Measurements from ENCODE around the gene PSMD14.
"Not testable (repeated sequence)": the region's sequence is repeated elsewhere in the genome, so short reads cannot be mapped to it uniquely, and the experiment has no call there.

The PSMD14 gene

DNA sequence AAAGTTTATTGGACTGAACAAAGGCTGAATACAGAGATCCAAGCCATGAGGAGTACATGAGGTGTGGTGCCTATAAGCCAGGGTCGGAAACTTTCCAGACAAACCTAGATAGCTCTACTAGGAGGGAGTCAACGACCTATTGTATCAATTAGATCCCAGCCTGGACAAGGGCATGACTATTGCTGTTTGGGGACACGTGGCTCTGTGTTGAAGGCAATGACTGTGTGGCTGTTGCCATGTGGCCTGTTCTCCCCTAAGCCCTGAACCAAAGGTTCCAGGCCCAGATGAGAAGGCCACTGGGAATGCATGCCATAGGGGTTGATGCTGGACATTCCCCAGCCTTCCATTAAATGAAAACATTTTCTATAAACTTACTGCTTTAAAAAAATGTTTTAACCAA is 31.3 kb downstream of the PSMD14 start:
- DNase-seq = not testable (repeated sequence)

DNA sequence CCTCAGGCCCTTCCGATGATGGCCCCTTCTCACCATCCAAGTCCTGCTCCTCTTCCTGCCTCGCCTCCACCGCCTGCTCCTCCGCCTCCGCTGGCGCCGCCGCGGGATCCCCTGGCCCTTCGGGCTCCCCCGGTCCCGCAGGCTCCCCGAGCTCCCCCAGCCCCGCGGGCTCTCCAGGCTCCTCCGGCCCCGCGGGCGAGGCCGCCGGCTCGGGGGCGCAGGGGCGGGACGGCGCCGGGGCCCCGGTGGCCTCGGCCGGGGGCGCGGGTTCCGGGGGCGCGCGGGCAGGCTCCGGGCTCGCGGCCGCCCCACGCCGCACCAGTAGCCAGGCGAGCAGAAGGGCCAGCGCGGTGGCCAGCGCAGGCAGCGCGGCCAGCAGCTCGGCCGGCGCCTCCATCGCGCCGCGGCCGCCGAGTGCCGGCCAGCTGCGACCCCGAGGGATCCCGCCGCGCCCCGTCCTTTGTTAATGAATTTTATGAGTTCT is 32.7 kb downstream of the PSMD14 start:
- not testable (repeated sequence) for DNase-seq

GRCh38 chr2:161343235-161343634 is 35.0 kb downstream of the PSMD14 start:
- DNase-seq = no peak

DNA sequence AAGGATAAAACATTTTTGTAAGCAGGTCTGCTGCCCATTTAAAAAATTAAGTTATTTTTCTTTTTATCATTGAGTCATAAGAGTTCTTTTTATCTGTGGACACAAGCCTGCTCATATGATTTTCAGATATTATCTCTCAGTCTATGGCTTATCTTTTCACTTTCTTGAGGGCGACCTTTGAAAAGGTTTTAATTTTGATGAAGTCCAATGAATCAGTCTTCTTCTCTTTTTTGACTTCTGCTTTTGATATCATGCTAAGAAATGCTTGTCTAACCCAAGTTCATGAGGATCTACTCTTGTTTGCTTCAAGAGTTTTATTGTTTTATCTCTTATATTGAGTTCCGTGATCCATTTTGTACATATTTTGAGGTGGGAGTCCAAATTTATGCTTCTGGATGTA is 36.5 kb downstream of the PSMD14 start:
- DNase-seq = no peak

GRCh38 chr2:161351678-161352077 is 43.5 kb downstream of the PSMD14 start:
- DNase-seq = no peak

- no peak for DNase-seq
Measured at GRCh38 chr2:161352719-161353118, 44.5 kb downstream of the PSMD14 start.

DNA sequence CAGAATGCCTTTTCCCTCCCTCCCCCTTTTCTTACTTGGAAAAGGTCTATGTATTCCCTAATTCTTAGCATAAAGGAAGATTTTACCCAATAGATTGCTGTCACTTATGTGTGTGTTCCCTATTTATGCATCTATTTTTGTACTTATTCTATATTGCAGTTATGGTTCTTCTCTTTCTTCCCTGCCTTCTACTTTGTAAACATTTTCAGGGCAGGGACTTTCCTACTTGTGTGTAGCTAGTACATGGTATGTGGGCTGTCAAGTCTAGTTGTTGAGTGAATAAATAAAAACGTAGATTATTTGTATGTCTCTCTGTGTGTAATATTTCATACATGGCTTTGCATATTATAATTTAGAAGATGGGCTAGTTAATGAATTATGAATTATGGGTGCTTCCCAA is 45.3 kb downstream of the PSMD14 start:
- no peak for DNase-seq

- DNase-seq = no peak
Measured at GRCh38 chr2:161354106-161354505, 45.9 kb downstream of the PSMD14 start.

GRCh38 chr2:161355106-161355505 is 46.9 kb downstream of the PSMD14 start:
- DNase-seq = no peak

GRCh38 chr2:161355983-161356382 is 47.8 kb downstream of the PSMD14 start:
- DNase-seq = no peak

GRCh38 chr2:161357097-161357496 is 48.9 kb downstream of the PSMD14 start:
- no peak for DNase-seq

DNA sequence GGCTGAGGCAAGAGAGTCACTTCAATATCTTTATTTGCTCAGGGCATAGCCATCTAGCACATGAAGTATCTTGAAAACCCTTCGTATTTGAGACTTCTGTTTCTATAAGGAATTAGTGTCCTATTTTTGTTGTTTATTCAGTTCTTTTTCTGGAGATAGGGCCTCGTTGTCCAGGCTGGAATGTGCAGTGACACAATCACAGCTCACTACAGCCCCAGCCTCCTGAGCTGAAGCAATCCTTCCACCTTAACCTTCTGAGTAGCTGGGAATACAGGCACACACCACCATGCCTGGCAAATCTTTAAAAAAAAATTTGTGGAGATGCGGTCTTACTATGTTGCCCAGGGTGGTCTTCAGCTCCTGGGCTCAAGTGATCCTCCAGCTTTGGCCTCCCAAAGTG is 50.6 kb downstream of the PSMD14 start:
- DNase-seq = no peak

DNA sequence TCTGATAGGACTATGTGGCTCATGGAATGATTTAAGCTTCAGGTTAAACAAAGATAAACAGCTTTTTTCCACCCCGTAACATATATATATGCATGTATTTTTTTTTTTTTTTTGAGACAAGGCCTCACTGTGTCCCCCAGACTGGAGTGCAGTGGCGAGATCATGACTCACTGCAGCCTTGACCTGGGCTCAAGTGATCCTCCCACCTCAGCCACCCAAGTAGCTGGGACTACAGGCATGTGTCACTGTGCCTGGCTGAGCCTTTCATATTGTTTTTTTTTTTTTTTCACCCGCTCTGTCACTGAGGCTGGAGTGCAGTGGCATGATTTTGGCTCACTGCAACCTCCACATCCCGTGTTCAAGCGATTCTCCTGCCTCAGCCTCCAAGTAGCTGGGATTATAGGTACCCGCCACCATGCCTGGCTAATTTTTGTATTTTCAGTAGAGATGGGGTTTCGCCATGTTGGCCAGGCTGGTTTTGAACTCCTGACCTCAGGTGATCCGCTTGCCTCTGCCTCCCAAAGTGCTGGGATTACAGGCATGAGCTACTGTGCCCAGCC is 52.0 kb downstream of the PSMD14 start:
- DNase-seq = not testable (repeated sequence)

GRCh38 chr2:161362568-161363166 is 54.4 kb downstream of the PSMD14 start:
- DNase-seq = no peak

DNA sequence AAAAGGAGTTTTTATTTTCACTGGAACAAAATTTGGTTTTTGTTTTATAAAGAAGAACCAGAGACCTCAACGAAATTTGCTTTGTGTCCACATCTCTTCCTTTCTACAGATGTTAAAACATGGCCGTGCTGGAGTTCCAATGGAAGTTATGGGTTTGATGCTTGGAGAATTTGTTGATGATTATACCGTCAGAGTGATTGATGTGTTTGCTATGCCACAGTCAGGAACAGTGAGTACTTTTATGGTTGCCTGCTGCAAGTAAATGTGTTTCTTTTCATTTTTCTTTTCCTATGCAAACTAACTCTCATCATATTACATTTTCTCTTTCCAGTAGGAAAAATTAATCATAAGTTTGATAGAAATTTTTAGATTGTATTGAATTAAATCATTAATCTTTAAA is 59.5 kb downstream of the PSMD14 start:
- DNase-seq = no peak

DNA sequence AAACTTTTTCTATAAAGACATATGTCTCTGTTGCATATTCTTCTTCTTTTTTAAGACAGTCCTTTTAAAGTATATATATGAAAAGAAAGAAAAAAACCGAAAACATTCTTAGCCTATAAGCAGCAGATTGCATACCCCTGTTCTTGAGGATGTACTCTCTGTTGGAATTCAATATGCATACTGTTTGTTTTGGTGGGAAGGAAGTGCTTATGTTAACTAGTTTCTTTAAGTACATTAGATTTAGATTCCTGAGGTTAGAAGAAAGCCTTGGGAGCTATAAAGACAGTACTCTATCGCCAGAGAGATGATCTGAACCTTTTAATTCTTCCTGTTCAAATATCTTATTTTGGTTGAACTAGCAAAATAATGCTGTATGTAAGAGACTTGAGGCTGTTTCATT is 61.1 kb downstream of the PSMD14 start:
- DNase-seq = no peak

GRCh38 chr2:161370981-161371380 is 62.8 kb downstream of the PSMD14 start:
- DNase-seq = no peak

DNA sequence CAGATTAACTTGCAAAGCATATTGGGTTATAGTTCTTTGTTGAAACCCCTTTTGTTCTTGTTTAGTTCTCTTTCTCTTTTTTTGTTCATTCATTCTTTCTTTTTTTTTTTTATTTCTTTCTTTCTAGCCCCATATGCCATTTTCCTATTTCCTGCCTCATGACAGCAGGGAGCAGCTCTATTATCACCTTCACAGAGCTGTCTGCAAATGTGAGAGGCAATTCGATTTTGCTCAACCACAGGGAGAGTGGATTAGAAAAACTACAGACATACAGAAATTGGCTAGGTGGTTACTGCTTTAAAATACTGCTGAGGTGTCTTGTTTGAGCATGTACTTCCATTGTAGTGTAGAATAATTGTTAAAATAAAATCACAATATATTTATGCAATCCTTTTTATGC is 63.6 kb downstream of the PSMD14 start:
- DNase-seq = no peak

DNA sequence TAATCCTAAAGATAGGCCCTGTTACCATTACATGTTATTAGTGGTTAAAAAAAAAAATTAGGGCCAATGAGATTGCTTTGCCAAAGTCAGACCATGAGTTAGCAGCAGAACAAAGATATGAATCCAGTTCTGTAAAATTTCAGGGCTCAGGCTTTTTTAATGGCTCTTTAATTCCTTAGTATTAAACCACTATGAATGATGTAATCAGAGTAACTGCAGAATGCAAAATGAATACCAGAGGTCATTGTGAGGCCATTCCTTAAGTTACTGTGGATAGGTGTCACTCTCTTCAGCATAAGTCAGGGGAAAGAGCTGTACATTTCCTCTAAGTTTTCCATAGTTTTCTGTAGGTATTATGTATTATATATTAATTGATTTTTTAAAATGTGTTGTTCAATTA is 65.7 kb downstream of the PSMD14 start:
- no peak for DNase-seq

- no peak for DNase-seq
Measured at GRCh38 chr2:161374446-161374845, 66.2 kb downstream of the PSMD14 start.

DNA sequence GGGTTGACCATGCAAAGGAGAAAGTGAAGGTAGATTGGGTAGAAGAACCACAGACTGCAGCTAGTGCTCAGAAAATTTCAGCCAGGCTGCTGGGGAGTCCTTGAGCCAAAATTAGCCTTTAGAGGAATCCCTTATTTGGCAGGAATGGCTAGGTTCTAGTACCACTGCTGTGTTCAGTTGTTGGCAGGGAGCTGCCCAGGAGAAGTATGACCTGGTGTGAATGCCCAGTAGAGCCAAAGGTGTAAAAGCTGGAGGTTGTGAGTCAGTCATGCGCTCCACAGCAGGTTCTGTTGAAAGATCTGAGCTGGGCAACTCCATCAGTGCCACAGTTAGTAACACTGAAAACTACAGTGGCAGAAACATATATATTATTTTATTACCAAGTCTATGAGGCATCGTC is 71.5 kb downstream of the PSMD14 start:
- DNase-seq = no peak

- no peak for DNase-seq
Measured at GRCh38 chr2:161381546-161381945, 73.3 kb downstream of the PSMD14 start.

- DNase-seq = no peak
Measured at GRCh38 chr2:161382747-161383146, 74.5 kb downstream of the PSMD14 start.

DNA sequence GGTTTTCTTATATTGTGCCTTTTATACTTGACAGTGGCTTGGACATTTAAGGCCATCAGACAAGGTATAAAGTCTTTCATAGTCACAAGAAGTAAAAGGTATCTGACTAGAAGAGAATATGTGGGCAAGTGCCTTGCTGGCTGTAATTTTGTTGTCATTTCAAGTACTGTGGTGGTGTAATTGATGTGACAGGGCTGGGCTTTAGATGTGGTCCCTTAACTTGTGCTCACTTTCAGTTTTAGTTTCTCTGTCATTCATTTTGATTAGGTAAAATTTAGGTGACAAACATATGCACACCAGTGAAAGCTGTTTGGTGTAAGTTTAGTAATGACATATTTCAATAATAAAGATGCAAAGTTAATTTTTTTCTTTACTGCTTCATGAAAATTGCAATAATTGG is 76.6 kb downstream of the PSMD14 start:
- DNase-seq = no peak

- DNase-seq = no peak
Measured at GRCh38 chr2:161386228-161386824, 78.1 kb downstream of the PSMD14 start.

Data from SHP77 (cell line).